Keratinocyte (primary cell): ENCODE measurements around the gene CDK15. TPM values are rescaled to one million over a fixed set of nuclear protein-coding genes. Genes with fewer than 3 reads are reported as not detected.
A peak's percentile ranks its signal among the peaks of the same experiment; 100 is the strongest.

Source experiments
- DNase-seq: peaks from one replicate; pipeline ENCODE4 v3.0.0-alpha.2; 2011; ENCODE audit warnings: low read depth, missing footprints, low spot score
- FAIRE-seq: peaks from 2 replicates; lab custom pipeline; 2011; peaks lifted over from hg19 to GRCh38; lab: Jason Lieb, UNC
- H2AFZ ChIP-seq: 2 replicates; pipeline ENCODE4 v1.6.0; 2012; ENCODE audit warnings: low read length, control low read depth, inconsistent platforms; ENCODE audit not compliant: control insufficient read depth
- H3K27ac ChIP-seq: 2 replicates; pipeline ENCODE4 v1.5.1; 2011; ENCODE audit warnings: low read length; ENCODE audit not compliant: control insufficient read depth, insufficient read depth
- H3K27me3 ChIP-seq: 3 replicates; pipeline ENCODE4 v1.6.0; 2011; ENCODE audit warnings: low read length; ENCODE audit not compliant: control insufficient read depth, insufficient read depth; ENCODE audit errors: extremely low read depth
- H3K36me3 ChIP-seq, 2 experiments: 2 replicates in 1 of 2; 3 replicates in 1 of 2; pipeline ENCODE4 v1.5.1; 2011; ENCODE audit warnings: low read length in 2 of 2, mild to moderate bottlenecking in 1 of 2; ENCODE audit not compliant: control insufficient read depth in 2 of 2, insufficient read depth in 2 of 2; ENCODE audit errors: extremely low read depth in 1 of 2
- H3K4me1 ChIP-seq: 3 replicates; pipeline ENCODE4 v1.5.1; 2011; ENCODE audit warnings: low read length; ENCODE audit not compliant: control insufficient read depth, insufficient read depth; ENCODE audit errors: extremely low read depth
- H3K4me2 ChIP-seq: 3 replicates; pipeline ENCODE4 v1.6.0; 2011; ENCODE audit warnings: low read depth, low read length; ENCODE audit not compliant: control insufficient read depth, insufficient read depth; ENCODE audit errors: extremely low read depth
- H3K4me3 ChIP-seq, 3 experiments: fragments of 200-600 bp in 1 of 3; sonication (generic) in 1 of 3; 2 replicates in 2 of 3; 3 replicates in 1 of 3; pipeline ENCODE4 v1.5.1; 2011 to 2016; ENCODE audit warnings: low read length in 3 of 3, mild to moderate bottlenecking in 3 of 3, control low read depth in 2 of 3, inconsistent platforms in 1 of 3, low read depth in 1 of 3, mixed read lengths in 1 of 3, mixed run types in 1 of 3, moderate library complexity in 1 of 3; ENCODE audit not compliant: control insufficient read depth in 2 of 3, insufficient read depth in 2 of 3; ENCODE audit errors: extremely low read depth in 1 of 3
- H3K79me2 ChIP-seq: 2 replicates; pipeline ENCODE4 v1.6.0; 2012; ENCODE audit warnings: low read length; ENCODE audit not compliant: control insufficient read depth, insufficient read depth
- H3K9ac ChIP-seq: 3 replicates; pipeline ENCODE4 v1.6.0; 2011; ENCODE audit warnings: low read length; ENCODE audit not compliant: control insufficient read depth, insufficient read depth; ENCODE audit errors: extremely low read depth
- H3K9me1 ChIP-seq: 3 replicates; pipeline ENCODE4 v1.6.0; 2011; ENCODE audit warnings: low read length; ENCODE audit not compliant: control insufficient read depth, insufficient read depth; ENCODE audit errors: extremely low read depth
- H3K9me3 ChIP-seq: 2 replicates; pipeline ENCODE4 v1.5.1; 2012; ENCODE audit warnings: low read depth, low read length; ENCODE audit not compliant: control insufficient read depth
- H4K20me1 ChIP-seq: 3 replicates; pipeline ENCODE4 v1.6.0; 2011; ENCODE audit warnings: low read length; ENCODE audit not compliant: control insufficient read depth, insufficient read depth; ENCODE audit errors: extremely low read depth
- EZH2 ChIP-seq: IDR thresholded peaks from one replicate; pipeline ENCODE4 v1.6.1; 2012; ENCODE audit warnings: inconsistent platforms, mild to moderate bottlenecking, low read length, moderate library complexity
- dilution Hi-C: fragments of 300-500 bp; cut with MboI; formaldehyde crosslinking; loops from one replicate; pipeline ENCODE4 v1.7.0; 2020; ENCODE audit warnings: low sequenced_read_pairs; ENCODE audit not compliant: extremely low pct_ligation_motif_present
- polyA plus RNA-seq, 5 experiments: library from polyadenylated mRNA; depleted of rRNA in 3 of 5; stranded (reverse) in 3 of 5; stranded (forward) in 1 of 5; unstranded in 1 of 5; fragments of >200 nt; gene quantifications; 1 replicate in 1 of 5; 2 replicates in 3 of 5; 3 replicates in 1 of 5; pipeline versions ENCODE4 v1.2.1 to v1.2.3, GENCODE V29; 2011 to 2012; ENCODE audit warnings: missing spikeins in 2 of 5, low read depth in 1 of 5, low replicate concordance in 1 of 5
- TF ChIP-seq, protein P1 (sequence below), 3 experiments: IDR thresholded peaks in 1 of 3; conservative IDR thresholded peaks in 1 of 3; optimal IDR thresholded peaks in 1 of 3; 2 replicates in 2 of 3; 3 replicates in 1 of 3; pipeline versions ENCODE3 to v1.5.1; 2011; ENCODE audit warnings: low read length in 3 of 3, mild to moderate bottlenecking in 3 of 3, moderate library complexity in 2 of 3, control low read depth in 1 of 3, inconsistent platforms in 1 of 3; ENCODE audit not compliant: insufficient read depth in 2 of 3; ENCODE audit errors: extremely low read depth in 1 of 3

CDK15 gene
- polyA plus RNA-seq, 1 donor (not counting 4 experiments of a cell fraction or from before 2014, with no cell fraction given): 0.96 TPM

- FAIRE-seq: no peak
- Histone ChIP-seq H2AFZ (no peak overlapping the region), H4K20me1 (peaks cover 2% of the 10 kb centered on the region), H3K9me1 (peaks cover 2% of the 10 kb centered on the region), H3K9me3 (no peaks in the 10 kb centered on the region), H3K9ac (no peak overlapping the region), H3K4me3 (no peak overlapping the region), H3K27ac (no peak overlapping the region), H3K4me1 (peaks cover 24% of the 10 kb centered on the region), H3K79me2 (peaks cover 83% of the 10 kb centered on the region), H3K27me3 (no peaks in the 10 kb centered on the region), H3K4me2 (no peak overlapping the region), H3K36me3 (peaks cover 2 to 3% of the 10 kb centered on the region in 2 experiments)
- dilution Hi-C loops: no loop called here
- TF ChIP-seq EZH2: no peak
- TF ChIP-seq, protein P1, sequence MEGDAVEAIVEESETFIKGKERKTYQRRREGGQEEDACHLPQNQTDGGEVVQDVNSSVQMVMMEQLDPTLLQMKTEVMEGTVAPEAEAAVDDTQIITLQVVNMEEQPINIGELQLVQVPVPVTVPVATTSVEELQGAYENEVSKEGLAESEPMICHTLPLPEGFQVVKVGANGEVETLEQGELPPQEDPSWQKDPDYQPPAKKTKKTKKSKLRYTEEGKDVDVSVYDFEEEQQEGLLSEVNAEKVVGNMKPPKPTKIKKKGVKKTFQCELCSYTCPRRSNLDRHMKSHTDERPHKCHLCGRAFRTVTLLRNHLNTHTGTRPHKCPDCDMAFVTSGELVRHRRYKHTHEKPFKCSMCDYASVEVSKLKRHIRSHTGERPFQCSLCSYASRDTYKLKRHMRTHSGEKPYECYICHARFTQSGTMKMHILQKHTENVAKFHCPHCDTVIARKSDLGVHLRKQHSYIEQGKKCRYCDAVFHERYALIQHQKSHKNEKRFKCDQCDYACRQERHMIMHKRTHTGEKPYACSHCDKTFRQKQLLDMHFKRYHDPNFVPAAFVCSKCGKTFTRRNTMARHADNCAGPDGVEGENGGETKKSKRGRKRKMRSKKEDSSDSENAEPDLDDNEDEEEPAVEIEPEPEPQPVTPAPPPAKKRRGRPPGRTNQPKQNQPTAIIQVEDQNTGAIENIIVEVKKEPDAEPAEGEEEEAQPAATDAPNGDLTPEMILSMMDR (optimal IDR thresholded peaks at IDR 0.05 in 1 of 3, IDR thresholded peaks at IDR 0.05 in 1 of 3, conservative IDR thresholded peaks at IDR 0.05 in 1 of 3; ENCODE audit: extremely low read depth in 1 of 3, insufficient read depth in 2 of 3, low read length in 3 of 3): no peak
- no peak for DNase-seq
Observed at GRCh38 chr2:201775326-201775725, 31.0 kb upstream of the CDK15 start.

GRCh38 chr2:201777043-201777442 is 29.3 kb upstream of the CDK15 start:
- TF ChIP-seq, protein P1 (optimal IDR thresholded peaks at IDR 0.05 in 1 of 3, IDR thresholded peaks at IDR 0.05 in 1 of 3, conservative IDR thresholded peaks at IDR 0.05 in 1 of 3; ENCODE audit: extremely low read depth in 1 of 3, insufficient read depth in 2 of 3, low read length in 3 of 3): no peak
- TF ChIP-seq EZH2: no peak
- FAIRE-seq (peak; percentile 43), DNase-seq (no peak)
- no peak overlapping the region for H3K4me3 ChIP-seq
- no peak overlapping the region for H3K9ac ChIP-seq
- no peaks in the 10 kb centered on the region for H3K9me3 ChIP-seq
- H3K9me1 ChIP-seq: peaks cover 2% of the 10 kb centered on the region
- peaks cover 75% of the 10 kb centered on the region for H3K79me2 ChIP-seq
- no peaks in the 10 kb centered on the region for H3K27me3 ChIP-seq
- no peak overlapping the region for H3K27ac ChIP-seq
- peak overlapping the region; percentile 11 for H3K4me2 ChIP-seq
- H3K4me1 ChIP-seq: peaks cover 24% of the 10 kb centered on the region
- dilution Hi-C loops: no loop called here
- H3K36me3 ChIP-seq: peaks cover 0 to 3% of the 10 kb centered on the region in 2 experiments
- H4K20me1 ChIP-seq: peaks cover 2% of the 10 kb centered on the region
- H2AFZ ChIP-seq: no peak overlapping the region
